ENCODE results near the gene HEXD. TPM values are rescaled to one million over a fixed set of nuclear protein-coding genes. Genes with fewer than 3 reads are reported as not detected.

HEXD gene
- total RNA-seq, 1 donor from 2014 or later = 9.7 TPM

GRCh38 chr17:82474223-82475010, 56.3 kb downstream of the HEXD start:
- no peak for DNase-seq (ENCODE audit: low read depth)
- no peak for TF ChIP-seq CTCF (IDR thresholded peaks at IDR 0.05; ENCODE audit: insufficient read depth, low read length, severe bottlenecking)
- no peak for FAIRE-seq
- Histone ChIP-seq H3K4me3 (ENCODE audit: low read depth, low read length) (no peak overlapping the region), H3K36me3 (ENCODE audit: control insufficient read depth, insufficient read depth, low read length) (peaks cover 15% of the 10 kb centered on the region), H3K27me3 (ENCODE audit: control insufficient read depth, insufficient read depth, low read length) (no peaks in the 10 kb centered on the region)

- Histone ChIP-seq H3K27me3 (ENCODE audit: control insufficient read depth, insufficient read depth, low read length) (no peaks in the 10 kb centered on the region), H3K4me3 (ENCODE audit: low read depth, low read length) (no peak overlapping the region), H3K36me3 (ENCODE audit: control insufficient read depth, insufficient read depth, low read length) (peaks cover 20% of the 10 kb centered on the region)
- FAIRE-seq (no peak), DNase-seq (ENCODE audit: low read depth) (no peak)
- TF ChIP-seq CTCF (IDR thresholded peaks at IDR 0.05; ENCODE audit: insufficient read depth, low read length, severe bottlenecking) = no peak
Measured at GRCh38 chr17:82475458-82475857, 57.3 kb downstream of the HEXD start.

GRCh38 chr17:82477934-82478333, 59.8 kb downstream of the HEXD start:
- H3K36me3 ChIP-seq (ENCODE audit: control insufficient read depth, insufficient read depth, low read length) = peaks cover 23% of the 10 kb centered on the region
- no peak overlapping the region for H3K4me3 ChIP-seq (ENCODE audit: low read depth, low read length)
- TF ChIP-seq CTCF (IDR thresholded peaks at IDR 0.05; ENCODE audit: insufficient read depth, low read length, severe bottlenecking) = no peak
- no peaks in the 10 kb centered on the region for H3K27me3 ChIP-seq (ENCODE audit: control insufficient read depth, insufficient read depth, low read length)
- no peak for FAIRE-seq
- no peak for DNase-seq (ENCODE audit: low read depth)

- FAIRE-seq = no peak
- Histone ChIP-seq H3K4me3 (ENCODE audit: low read depth, low read length) (no peak overlapping the region), H3K36me3 (ENCODE audit: control insufficient read depth, insufficient read depth, low read length) (peaks cover 31% of the 10 kb centered on the region), H3K27me3 (ENCODE audit: control insufficient read depth, insufficient read depth, low read length) (no peaks in the 10 kb centered on the region)
- DNase-seq (ENCODE audit: low read depth) = no peak
- no peak for TF ChIP-seq CTCF (IDR thresholded peaks at IDR 0.05; ENCODE audit: insufficient read depth, low read length, severe bottlenecking)
Measured at GRCh38 chr17:82479602-82480001, 61.5 kb downstream of the HEXD start.

- H3K36me3 ChIP-seq (ENCODE audit: control insufficient read depth, insufficient read depth, low read length) = peaks cover 29% of the 10 kb centered on the region
- no peak overlapping the region for H3K4me3 ChIP-seq (ENCODE audit: low read depth, low read length)
- no peaks in the 10 kb centered on the region for H3K27me3 ChIP-seq (ENCODE audit: control insufficient read depth, insufficient read depth, low read length)
- FAIRE-seq = no peak
- no peak for DNase-seq (ENCODE audit: low read depth)
- no peak for TF ChIP-seq CTCF (IDR thresholded peaks at IDR 0.05; ENCODE audit: insufficient read depth, low read length, severe bottlenecking)
Measured at GRCh38 chr17:82480318-82480717, 62.2 kb downstream of the HEXD start.

- no peaks in the 10 kb centered on the region for H3K27me3 ChIP-seq (ENCODE audit: control insufficient read depth, insufficient read depth, low read length)
- peaks cover 40% of the 10 kb centered on the region for H3K36me3 ChIP-seq (ENCODE audit: control insufficient read depth, insufficient read depth, low read length)
- TF ChIP-seq CTCF (IDR thresholded peaks at IDR 0.05; ENCODE audit: insufficient read depth, low read length, severe bottlenecking) = no peak
- FAIRE-seq (no peak), DNase-seq (ENCODE audit: low read depth) (no peak)
- H3K4me3 ChIP-seq (ENCODE audit: low read depth, low read length) = no peak overlapping the region
Measured at GRCh38 chr17:82483204-82483660, 65.1 kb downstream of the HEXD start.
